H1 (cell line): ENCODE data around the gene CELF2. TPM values are rescaled to one million over a fixed set of nuclear protein-coding genes. Genes with fewer than 3 reads are reported as not detected.

Experiments
- BRCA1 ChIP-seq: IDR thresholded peaks from 2 replicates; pipeline ENCODE4 v1.6.1; 2012; ENCODE audit warnings: low read depth, low read length, improper control_type of control experiment
- CREB1 ChIP-seq: IDR thresholded peaks from 2 replicates; pipeline ENCODE4 v1.6.1; 2012; ENCODE audit warnings: inconsistent platforms
- EZH2 ChIP-seq: fragments of 200-600 bp; sonication (generic); IDR thresholded peaks from 2 replicates; pipeline ENCODE4 v1.7.1; 2012; ENCODE audit warnings: low read depth, mild to moderate bottlenecking, moderate library complexity, low read length, inconsistent platforms; ENCODE audit not compliant: severe bottlenecking
- POLR2A ChIP-seq, 2 experiments: IDR thresholded peaks; 1 replicate in 1 of 2; 2 replicates in 1 of 2; pipeline ENCODE4 v1.6.1; 2011; ENCODE audit warnings: low read depth in 2 of 2, low read length in 2 of 2, mild to moderate bottlenecking in 2 of 2; ENCODE audit errors: control extremely low read depth in 1 of 2
- RNF2 ChIP-seq: fragments of 200-900, 300-1000 bp; sonication (generic); IDR thresholded peaks from 2 replicates; pipeline ENCODE4 v1.7.1; 2016; ENCODE audit warnings: borderline replicate concordance, low read depth, mild to moderate bottlenecking, antibody characterized with exemption, low read length; ENCODE audit not compliant: poor library complexity, severe bottlenecking; ENCODE audit errors: missing control alignments
- SP1 ChIP-seq: IDR thresholded peaks from 2 replicates; pipeline ENCODE4 v1.6.1; 2011; ENCODE audit warnings: low read depth, low read length
- polyA plus RNA-seq, 7 experiments: library from polyadenylated mRNA; depleted of rRNA in 3 of 7; stranded (reverse) in 5 of 7; unstranded in 2 of 7; fragments of >200 nt in 5 of 7; fragments of 200-250 nt in 2 of 7; gene quantifications; 1 replicate in 5 of 7; 2 replicates in 1 of 7; 4 replicates in 1 of 7; pipeline versions ENCODE4 v1.2.1 to v1.2.3, GENCODE V29; 2011 to 2013; ENCODE audit warnings: missing spikeins in 2 of 7, mixed read lengths in 2 of 7
- total RNA-seq: library from RNA; stranded (reverse); fragmentation: NEBNext Ultra II Directional; extraction: Animal tissue kit (Norgen Biotek cat#: 25700); gene quantifications from 2 replicates; pipeline ENCODE4 v1.2.1, GENCODE V29; 2021
- TF ChIP-seq, protein P1 (sequence below): fragments of 300-600 bp; sonication (generic); IDR thresholded peaks from 2 replicates; pipeline ENCODE4 v1.7.1; 2012; ENCODE audit warnings: low read length, moderate library complexity, mild to moderate bottlenecking, inconsistent platforms; ENCODE audit not compliant: insufficient replicate concordance
- TF ChIP-seq, protein P2 (sequence below), 3 experiments: IDR thresholded peaks; 1 replicate in 2 of 3; 2 replicates in 1 of 3; pipeline versions ENCODE4 v1.5.1 to v1.6.1; 2011; ENCODE audit warnings: low read length in 3 of 3, mild to moderate bottlenecking in 3 of 3, inconsistent platforms in 2 of 3, low read depth in 1 of 3, moderate library complexity in 1 of 3; ENCODE audit not compliant: insufficient read depth in 1 of 3; ENCODE audit errors: control extremely low read depth in 1 of 3
- TF ChIP-seq, protein P3 (sequence below): IDR thresholded peaks from 2 replicates; pipeline ENCODE4 v1.6.1; 2012; ENCODE audit warnings: inconsistent platforms

CELF2 gene
- total and polyA plus RNA-seq, 2 of the 8 experiments (the other 6 are each of a cell fraction or from before 2014, with no cell fraction given) = 18.3 to 22.7 TPM

DNA sequence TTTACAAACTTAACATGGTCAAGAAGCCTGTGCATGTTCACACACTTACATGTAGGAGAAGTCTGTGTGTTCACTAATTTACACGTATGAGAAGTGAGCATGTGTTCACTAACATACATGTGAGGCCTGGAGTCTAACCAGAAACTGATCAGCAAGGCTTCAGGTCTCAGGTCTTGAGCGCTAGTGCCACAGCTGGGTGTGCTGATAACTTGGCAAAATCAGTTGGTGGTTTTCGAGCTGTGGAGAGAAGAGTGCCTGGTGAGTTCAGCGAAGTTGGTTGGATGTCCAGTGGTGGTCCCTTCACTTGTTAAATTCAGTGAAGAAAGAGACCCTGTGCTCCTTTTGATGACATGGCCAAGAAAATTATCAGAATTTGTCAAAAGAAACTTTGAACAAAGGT lies 98.7 kb downstream of the CELF2 start (continued):
- TF ChIP-seq, protein P1, sequence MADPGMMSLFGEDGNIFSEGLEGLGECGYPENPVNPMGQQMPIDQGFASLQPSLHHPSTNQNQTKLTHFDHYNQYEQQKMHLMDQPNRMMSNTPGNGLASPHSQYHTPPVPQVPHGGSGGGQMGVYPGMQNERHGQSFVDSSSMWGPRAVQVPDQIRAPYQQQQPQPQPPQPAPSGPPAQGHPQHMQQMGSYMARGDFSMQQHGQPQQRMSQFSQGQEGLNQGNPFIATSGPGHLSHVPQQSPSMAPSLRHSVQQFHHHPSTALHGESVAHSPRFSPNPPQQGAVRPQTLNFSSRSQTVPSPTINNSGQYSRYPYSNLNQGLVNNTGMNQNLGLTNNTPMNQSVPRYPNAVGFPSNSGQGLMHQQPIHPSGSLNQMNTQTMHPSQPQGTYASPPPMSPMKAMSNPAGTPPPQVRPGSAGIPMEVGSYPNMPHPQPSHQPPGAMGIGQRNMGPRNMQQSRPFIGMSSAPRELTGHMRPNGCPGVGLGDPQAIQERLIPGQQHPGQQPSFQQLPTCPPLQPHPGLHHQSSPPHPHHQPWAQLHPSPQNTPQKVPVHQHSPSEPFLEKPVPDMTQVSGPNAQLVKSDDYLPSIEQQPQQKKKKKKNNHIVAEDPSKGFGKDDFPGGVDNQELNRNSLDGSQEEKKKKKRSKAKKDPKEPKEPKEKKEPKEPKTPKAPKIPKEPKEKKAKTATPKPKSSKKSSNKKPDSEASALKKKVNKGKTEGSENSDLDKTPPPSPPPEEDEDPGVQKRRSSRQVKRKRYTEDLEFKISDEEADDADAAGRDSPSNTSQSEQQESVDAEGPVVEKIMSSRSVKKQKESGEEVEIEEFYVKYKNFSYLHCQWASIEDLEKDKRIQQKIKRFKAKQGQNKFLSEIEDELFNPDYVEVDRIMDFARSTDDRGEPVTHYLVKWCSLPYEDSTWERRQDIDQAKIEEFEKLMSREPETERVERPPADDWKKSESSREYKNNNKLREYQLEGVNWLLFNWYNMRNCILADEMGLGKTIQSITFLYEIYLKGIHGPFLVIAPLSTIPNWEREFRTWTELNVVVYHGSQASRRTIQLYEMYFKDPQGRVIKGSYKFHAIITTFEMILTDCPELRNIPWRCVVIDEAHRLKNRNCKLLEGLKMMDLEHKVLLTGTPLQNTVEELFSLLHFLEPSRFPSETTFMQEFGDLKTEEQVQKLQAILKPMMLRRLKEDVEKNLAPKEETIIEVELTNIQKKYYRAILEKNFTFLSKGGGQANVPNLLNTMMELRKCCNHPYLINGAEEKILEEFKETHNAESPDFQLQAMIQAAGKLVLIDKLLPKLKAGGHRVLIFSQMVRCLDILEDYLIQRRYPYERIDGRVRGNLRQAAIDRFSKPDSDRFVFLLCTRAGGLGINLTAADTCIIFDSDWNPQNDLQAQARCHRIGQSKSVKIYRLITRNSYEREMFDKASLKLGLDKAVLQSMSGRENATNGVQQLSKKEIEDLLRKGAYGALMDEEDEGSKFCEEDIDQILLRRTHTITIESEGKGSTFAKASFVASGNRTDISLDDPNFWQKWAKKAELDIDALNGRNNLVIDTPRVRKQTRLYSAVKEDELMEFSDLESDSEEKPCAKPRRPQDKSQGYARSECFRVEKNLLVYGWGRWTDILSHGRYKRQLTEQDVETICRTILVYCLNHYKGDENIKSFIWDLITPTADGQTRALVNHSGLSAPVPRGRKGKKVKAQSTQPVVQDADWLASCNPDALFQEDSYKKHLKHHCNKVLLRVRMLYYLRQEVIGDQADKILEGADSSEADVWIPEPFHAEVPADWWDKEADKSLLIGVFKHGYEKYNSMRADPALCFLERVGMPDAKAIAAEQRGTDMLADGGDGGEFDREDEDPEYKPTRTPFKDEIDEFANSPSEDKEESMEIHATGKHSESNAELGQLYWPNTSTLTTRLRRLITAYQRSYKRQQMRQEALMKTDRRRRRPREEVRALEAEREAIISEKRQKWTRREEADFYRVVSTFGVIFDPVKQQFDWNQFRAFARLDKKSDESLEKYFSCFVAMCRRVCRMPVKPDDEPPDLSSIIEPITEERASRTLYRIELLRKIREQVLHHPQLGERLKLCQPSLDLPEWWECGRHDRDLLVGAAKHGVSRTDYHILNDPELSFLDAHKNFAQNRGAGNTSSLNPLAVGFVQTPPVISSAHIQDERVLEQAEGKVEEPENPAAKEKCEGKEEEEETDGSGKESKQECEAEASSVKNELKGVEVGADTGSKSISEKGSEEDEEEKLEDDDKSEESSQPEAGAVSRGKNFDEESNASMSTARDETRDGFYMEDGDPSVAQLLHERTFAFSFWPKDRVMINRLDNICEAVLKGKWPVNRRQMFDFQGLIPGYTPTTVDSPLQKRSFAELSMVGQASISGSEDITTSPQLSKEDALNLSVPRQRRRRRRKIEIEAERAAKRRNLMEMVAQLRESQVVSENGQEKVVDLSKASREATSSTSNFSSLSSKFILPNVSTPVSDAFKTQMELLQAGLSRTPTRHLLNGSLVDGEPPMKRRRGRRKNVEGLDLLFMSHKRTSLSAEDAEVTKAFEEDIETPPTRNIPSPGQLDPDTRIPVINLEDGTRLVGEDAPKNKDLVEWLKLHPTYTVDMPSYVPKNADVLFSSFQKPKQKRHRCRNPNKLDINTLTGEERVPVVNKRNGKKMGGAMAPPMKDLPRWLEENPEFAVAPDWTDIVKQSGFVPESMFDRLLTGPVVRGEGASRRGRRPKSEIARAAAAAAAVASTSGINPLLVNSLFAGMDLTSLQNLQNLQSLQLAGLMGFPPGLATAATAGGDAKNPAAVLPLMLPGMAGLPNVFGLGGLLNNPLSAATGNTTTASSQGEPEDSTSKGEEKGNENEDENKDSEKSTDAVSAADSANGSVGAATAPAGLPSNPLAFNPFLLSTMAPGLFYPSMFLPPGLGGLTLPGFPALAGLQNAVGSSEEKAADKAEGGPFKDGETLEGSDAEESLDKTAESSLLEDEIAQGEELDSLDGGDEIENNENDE = no peak
- no peak for TF ChIP-seq EZH2
- TF ChIP-seq BRCA1 = no peak
- no peak for TF ChIP-seq RNF2
- TF ChIP-seq CREB1 = no peak
- TF ChIP-seq, protein P2, sequence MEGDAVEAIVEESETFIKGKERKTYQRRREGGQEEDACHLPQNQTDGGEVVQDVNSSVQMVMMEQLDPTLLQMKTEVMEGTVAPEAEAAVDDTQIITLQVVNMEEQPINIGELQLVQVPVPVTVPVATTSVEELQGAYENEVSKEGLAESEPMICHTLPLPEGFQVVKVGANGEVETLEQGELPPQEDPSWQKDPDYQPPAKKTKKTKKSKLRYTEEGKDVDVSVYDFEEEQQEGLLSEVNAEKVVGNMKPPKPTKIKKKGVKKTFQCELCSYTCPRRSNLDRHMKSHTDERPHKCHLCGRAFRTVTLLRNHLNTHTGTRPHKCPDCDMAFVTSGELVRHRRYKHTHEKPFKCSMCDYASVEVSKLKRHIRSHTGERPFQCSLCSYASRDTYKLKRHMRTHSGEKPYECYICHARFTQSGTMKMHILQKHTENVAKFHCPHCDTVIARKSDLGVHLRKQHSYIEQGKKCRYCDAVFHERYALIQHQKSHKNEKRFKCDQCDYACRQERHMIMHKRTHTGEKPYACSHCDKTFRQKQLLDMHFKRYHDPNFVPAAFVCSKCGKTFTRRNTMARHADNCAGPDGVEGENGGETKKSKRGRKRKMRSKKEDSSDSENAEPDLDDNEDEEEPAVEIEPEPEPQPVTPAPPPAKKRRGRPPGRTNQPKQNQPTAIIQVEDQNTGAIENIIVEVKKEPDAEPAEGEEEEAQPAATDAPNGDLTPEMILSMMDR (IDR thresholded peaks at IDR 0.05; ENCODE audit: control extremely low read depth in 1 of 3, insufficient read depth in 1 of 3, low read depth in 1 of 3, low read length in 3 of 3) = no peak
- TF ChIP-seq, protein P3, sequence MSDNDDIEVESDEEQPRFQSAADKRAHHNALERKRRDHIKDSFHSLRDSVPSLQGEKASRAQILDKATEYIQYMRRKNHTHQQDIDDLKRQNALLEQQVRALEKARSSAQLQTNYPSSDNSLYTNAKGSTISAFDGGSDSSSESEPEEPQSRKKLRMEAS = no peak
- no peak for TF ChIP-seq POLR2A (IDR thresholded peaks at IDR 0.05; ENCODE audit: control extremely low read depth in 1 of 2, low read depth in 2 of 2, low read length in 2 of 2)
- no peak for TF ChIP-seq SP1
